GM18511 (cell line): Measurements from ENCODE around the gene EIF1AD.

ENCODE experiments used
- ATAC-seq: cut with Tn5 transposase; IDR thresholded peaks from one replicate; pipeline ENCODE4 v1.9.1; 2021; ENCODE audit warnings: mild to moderate bottlenecking, moderate library complexity; ENCODE audit not compliant: unreplicated experiment

EIF1AD gene

DNA sequence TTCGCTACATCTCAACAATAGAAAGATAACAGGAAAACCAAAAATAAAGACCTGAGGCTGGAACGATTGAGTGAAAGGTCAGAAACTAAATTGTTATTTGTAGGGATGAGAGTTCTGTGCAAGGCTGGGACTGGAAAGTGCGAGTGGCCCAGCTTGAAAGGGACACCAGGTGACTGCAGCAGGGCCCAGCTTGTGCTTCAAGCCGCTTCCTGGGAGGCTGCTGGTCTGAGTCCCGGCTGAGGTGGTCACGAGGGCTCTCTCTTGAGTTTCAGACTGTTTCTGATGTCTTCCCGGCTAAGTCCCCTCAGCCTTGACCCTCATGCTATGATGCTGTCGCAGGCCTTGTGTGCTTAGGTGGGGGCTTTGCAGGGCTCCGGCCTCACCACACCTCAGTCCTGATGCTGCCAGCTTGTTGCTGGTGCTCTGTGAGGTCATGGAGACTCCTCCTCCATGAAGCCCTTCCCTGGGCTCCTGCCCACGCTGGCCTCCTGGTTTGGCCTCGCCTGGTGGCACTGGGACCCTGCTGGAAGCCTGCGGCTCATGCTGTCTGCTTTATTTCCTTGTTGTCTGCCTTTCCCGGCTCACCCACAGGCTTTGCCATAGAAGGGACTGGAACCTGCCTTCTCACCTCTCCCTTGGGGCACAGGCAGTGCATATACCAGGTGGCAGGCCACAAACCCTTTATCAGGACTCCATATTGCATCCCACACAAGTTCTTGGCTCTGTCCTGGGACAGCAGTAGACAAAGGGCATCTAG is 4.4 kb upstream of the EIF1AD start:
- no peak for ATAC-seq

- ATAC-seq, result no peak
Measured at GRCh38 chr11:66004186-66004585, 2.2 kb upstream of the EIF1AD start.

DNA sequence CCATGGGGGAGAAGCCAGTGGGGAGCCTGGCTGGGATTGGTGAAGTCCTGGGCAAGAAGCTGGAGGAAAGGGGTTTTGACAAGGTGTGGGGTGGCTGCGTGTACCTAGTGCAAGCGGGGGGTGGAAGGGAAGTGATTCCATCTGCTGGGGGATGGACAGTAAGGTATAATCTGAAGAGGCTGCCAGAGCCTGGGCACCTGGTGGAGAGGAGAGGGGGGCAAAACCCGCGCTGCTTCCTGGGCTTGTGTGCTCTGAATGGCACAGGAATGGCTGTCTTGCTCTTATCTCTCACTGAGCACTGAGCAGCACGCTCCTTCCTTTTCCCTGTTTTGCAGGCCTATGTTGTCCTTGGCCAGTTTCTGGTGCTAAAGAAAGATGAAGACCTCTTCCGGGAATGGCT is 1.3 kb upstream of the EIF1AD start:
- no peak for ATAC-seq

- peak; percentile 51 for ATAC-seq
Measured at GRCh38 chr11:66002648-66003225, 780 bp upstream of the EIF1AD start.

DNA sequence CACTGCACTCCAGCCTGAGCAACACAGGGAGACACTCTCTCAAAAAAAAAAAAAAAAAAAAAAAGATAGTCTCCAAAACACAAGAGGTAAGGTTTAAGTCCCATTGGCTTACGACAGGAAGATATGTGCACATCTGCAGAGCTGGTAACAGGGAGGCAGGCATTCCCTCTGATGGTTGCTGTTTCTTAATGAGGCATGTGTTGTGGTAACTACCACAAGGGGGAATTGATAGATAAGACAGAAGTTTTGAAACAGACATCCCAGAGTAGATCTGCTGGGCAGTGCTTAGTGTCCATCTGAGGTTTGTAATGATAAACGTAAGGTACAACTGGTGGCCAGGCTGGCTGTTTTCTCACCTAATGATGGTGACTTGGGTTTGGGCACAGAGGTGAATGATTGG is 4.7 kb downstream of the EIF1AD start:
- no peak for ATAC-seq

- no peak for ATAC-seq
Measured at GRCh38 chr11:65992056-65992455, 9.9 kb downstream of the EIF1AD start.

GRCh38 chr11:65988791-65989592 is 13.0 kb downstream of the EIF1AD start:
- ATAC-seq, result peak; percentile 92

- ATAC-seq, result no peak
Measured at GRCh38 chr11:65987336-65987735, 14.6 kb downstream of the EIF1AD start.

DNA sequence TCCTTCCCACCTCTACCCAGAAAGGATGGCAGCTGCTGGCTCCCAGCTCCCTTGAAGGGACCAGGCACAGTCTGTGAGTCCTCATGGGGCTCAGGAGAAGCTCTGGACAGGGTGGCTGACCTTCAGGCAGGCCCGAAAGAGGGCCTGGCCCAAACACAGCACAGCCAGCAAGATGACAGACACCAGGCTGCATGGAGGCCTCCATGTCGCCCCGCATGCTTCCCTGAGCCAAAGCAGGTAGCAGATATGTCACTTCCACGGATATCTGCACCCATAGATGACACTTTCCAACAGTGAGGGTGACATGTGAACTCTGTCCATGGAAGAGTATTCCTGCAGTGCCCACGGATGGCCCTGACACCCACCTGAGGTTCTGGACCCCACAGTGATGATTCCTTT is 18.4 kb downstream of the EIF1AD start:
- no peak for ATAC-seq

GRCh38 chr11:65982824-65983588 is 19.0 kb downstream of the EIF1AD start:
- ATAC-seq, result no peak

GRCh38 chr11:65981972-65982823 is 19.8 kb downstream of the EIF1AD start:
- ATAC-seq, result no peak

GRCh38 chr11:65981101-65981740 is 20.7 kb downstream of the EIF1AD start:
- ATAC-seq, result no peak

GRCh38 chr11:65979261-65979759 is 22.6 kb downstream of the EIF1AD start:
- ATAC-seq, result no peak

GRCh38 chr11:65978391-65979238 is 23.3 kb downstream of the EIF1AD start:
- no peak for ATAC-seq

DNA sequence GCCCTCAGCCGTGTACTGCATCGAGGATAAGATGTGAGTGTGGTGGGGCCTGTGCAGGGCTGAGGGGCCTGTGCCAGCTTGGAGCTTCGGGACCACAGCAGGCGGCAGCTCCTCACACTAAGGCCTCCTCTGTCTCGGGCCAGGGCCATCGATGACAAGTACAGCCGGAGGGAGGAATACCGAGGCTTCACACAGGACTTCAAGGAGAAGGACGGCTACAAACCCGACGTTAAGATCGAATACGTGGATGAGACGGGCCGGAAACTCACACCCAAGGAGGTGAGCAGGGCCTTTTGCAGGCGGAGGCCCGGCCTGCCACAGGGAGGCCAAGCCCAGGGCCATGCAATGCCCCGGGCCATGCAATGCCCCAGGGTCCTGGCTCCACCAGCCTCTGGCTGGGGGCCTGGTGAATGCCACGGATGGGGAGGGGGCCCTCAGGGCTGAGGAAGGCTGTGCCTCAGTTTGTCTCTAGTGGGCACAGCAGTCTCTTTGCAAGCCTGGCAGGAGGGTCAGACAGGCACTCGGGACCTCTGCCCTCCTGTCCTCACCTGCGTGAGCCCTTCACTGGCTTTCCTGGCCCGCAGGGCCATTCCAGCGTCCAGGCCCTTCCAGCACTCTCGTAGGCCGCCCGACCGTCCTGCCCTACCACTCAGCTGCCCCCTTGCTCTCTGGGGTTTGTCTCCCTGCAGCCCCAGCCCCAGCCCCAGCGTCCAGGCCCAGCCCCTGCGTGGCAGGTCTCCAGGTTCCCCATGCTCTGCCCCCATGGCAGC is 24.2 kb downstream of the EIF1AD start:
- ATAC-seq, result no peak

- ATAC-seq, result no peak
Measured at GRCh38 chr11:65976216-65977176, 25.5 kb downstream of the EIF1AD start.

- ATAC-seq, result no peak
Measured at GRCh38 chr11:65975771-65976170, 26.2 kb downstream of the EIF1AD start.
